Measurements from ENCODE around the gene CAMK1D. TPM values are rescaled to one million over a fixed set of nuclear protein-coding genes. Genes with fewer than 3 reads are reported as not detected.

Gene CAMK1D
- polyA plus RNA-seq, 1 donor (not counting 4 experiments of a cell fraction or from before 2014, with no cell fraction given) = 0.76 TPM

DNA sequence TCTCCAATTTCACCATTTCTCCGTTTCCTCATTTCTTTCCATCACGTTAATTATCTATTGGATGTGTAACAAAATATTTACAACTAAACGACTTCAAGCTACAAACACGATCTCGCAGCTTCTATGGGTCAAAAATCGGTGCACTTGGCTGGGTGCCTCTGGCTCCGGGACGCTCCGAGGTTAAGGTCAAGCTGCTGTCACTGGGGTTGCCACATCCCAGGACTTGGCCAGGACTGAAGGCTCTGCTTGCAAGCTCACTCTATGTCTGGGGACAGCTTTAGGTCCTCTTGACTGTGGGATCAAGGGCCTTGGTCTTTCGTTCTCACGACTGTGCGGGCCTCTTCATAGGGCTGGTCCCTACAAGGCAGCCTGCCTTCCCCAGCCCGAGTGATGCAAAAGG is 492.5 kb downstream of the CAMK1D start:
- no peak for TF ChIP-seq EZH2 (IDR thresholded peaks at IDR 0.05; ENCODE audit: low read length)
- TF ChIP-seq, protein P1, sequence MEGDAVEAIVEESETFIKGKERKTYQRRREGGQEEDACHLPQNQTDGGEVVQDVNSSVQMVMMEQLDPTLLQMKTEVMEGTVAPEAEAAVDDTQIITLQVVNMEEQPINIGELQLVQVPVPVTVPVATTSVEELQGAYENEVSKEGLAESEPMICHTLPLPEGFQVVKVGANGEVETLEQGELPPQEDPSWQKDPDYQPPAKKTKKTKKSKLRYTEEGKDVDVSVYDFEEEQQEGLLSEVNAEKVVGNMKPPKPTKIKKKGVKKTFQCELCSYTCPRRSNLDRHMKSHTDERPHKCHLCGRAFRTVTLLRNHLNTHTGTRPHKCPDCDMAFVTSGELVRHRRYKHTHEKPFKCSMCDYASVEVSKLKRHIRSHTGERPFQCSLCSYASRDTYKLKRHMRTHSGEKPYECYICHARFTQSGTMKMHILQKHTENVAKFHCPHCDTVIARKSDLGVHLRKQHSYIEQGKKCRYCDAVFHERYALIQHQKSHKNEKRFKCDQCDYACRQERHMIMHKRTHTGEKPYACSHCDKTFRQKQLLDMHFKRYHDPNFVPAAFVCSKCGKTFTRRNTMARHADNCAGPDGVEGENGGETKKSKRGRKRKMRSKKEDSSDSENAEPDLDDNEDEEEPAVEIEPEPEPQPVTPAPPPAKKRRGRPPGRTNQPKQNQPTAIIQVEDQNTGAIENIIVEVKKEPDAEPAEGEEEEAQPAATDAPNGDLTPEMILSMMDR (optimal IDR thresholded peaks at IDR 0.05 in 1 of 3, IDR thresholded peaks at IDR 0.05 in 1 of 3, conservative IDR thresholded peaks at IDR 0.05 in 1 of 3; ENCODE audit: extremely low read depth in 1 of 3, insufficient read depth in 2 of 3, low read length in 3 of 3) = no peak
- DNase-seq (ENCODE audit: low read depth, low spot score) (no peak), FAIRE-seq (no peak)
- no peak overlapping the region for H3K4me3 ChIP-seq (ENCODE audit: control insufficient read depth in 2 of 3, extremely low read depth in 1 of 3, insufficient read depth in 2 of 3, low read depth in 1 of 3, low read length in 3 of 3)
- no peak overlapping the region for H2AFZ ChIP-seq (ENCODE audit: control insufficient read depth, low read length)
- H3K9me1 ChIP-seq (ENCODE audit: control insufficient read depth, extremely low read depth, insufficient read depth, low read length) = no peaks in the 10 kb centered on the region
- no peaks in the 10 kb centered on the region for H3K27me3 ChIP-seq (ENCODE audit: control insufficient read depth, extremely low read depth, insufficient read depth, low read length)
- no peaks in the 10 kb centered on the region for H4K20me1 ChIP-seq (ENCODE audit: control insufficient read depth, extremely low read depth, insufficient read depth, low read length)
- no peaks in the 10 kb centered on the region for H3K9me3 ChIP-seq (ENCODE audit: control insufficient read depth, low read depth, low read length)
- H3K27ac ChIP-seq (ENCODE audit: control insufficient read depth, insufficient read depth, low read length) = no peak overlapping the region
- no peak overlapping the region for H3K9ac ChIP-seq (ENCODE audit: control insufficient read depth, extremely low read depth, insufficient read depth, low read length)
- no peak overlapping the region for H3K4me2 ChIP-seq (ENCODE audit: control insufficient read depth, extremely low read depth, insufficient read depth, low read depth, low read length)
- dilution Hi-C loops (cut with MboI; ENCODE audit: extremely low pct_ligation_motif_present, low sequenced_read_pairs) = no loop called here
- no peaks in the 10 kb centered on the region for H3K79me2 ChIP-seq (ENCODE audit: control insufficient read depth, insufficient read depth, low read length)
- peaks cover 13% of the 10 kb centered on the region for H3K4me1 ChIP-seq (ENCODE audit: control insufficient read depth, extremely low read depth, insufficient read depth, low read length)
- no peaks in the 10 kb centered on the region for H3K36me3 ChIP-seq (ENCODE audit: control insufficient read depth in 2 of 2, extremely low read depth in 1 of 2, insufficient read depth in 2 of 2, low read length in 2 of 2)

- Histone ChIP-seq H3K36me3 (ENCODE audit: control insufficient read depth in 2 of 2, extremely low read depth in 1 of 2, insufficient read depth in 2 of 2, low read length in 2 of 2) (no peaks in the 10 kb centered on the region), H2AFZ (ENCODE audit: control insufficient read depth, low read length) (no peak overlapping the region), H3K9me3 (ENCODE audit: control insufficient read depth, low read depth, low read length) (no peaks in the 10 kb centered on the region), H4K20me1 (ENCODE audit: control insufficient read depth, extremely low read depth, insufficient read depth, low read length) (no peaks in the 10 kb centered on the region), H3K4me1 (ENCODE audit: control insufficient read depth, extremely low read depth, insufficient read depth, low read length) (peaks cover 13% of the 10 kb centered on the region), H3K4me2 (ENCODE audit: control insufficient read depth, extremely low read depth, insufficient read depth, low read depth, low read length) (no peak overlapping the region), H3K9me1 (ENCODE audit: control insufficient read depth, extremely low read depth, insufficient read depth, low read length) (no peaks in the 10 kb centered on the region), H3K4me3 (ENCODE audit: control insufficient read depth in 2 of 3, extremely low read depth in 1 of 3, insufficient read depth in 2 of 3, low read depth in 1 of 3, low read length in 3 of 3) (no peak overlapping the region), H3K79me2 (ENCODE audit: control insufficient read depth, insufficient read depth, low read length) (no peaks in the 10 kb centered on the region), H3K9ac (ENCODE audit: control insufficient read depth, extremely low read depth, insufficient read depth, low read length) (no peak overlapping the region), H3K27ac (ENCODE audit: control insufficient read depth, insufficient read depth, low read length) (no peak overlapping the region), H3K27me3 (ENCODE audit: control insufficient read depth, extremely low read depth, insufficient read depth, low read length) (no peaks in the 10 kb centered on the region)
- no peak for DNase-seq (ENCODE audit: low read depth, low spot score)
- dilution Hi-C loops (cut with MboI; ENCODE audit: extremely low pct_ligation_motif_present, low sequenced_read_pairs) = no loop called here
- no peak for FAIRE-seq
- no peak for TF ChIP-seq EZH2 (IDR thresholded peaks at IDR 0.05; ENCODE audit: low read length)
- TF ChIP-seq, protein P1 (optimal IDR thresholded peaks at IDR 0.05 in 1 of 3, IDR thresholded peaks at IDR 0.05 in 1 of 3, conservative IDR thresholded peaks at IDR 0.05 in 1 of 3; ENCODE audit: extremely low read depth in 1 of 3, insufficient read depth in 2 of 3, low read length in 3 of 3) = no peak
Observed at GRCh38 chr10:12842310-12842709, 493.0 kb downstream of the CAMK1D start.

Data from keratinocyte (primary cell).